Activated CD8-positive, alpha-beta T cell treated with anti-CD3 and anti-CD28 coated beads for 36 hours (primary cell): ENCODE results near the gene EPS15. TPM values are rescaled to one million over a fixed set of nuclear protein-coding genes. Genes with fewer than 3 reads are reported as not detected.
A peak's percentile ranks its signal among the peaks of the same experiment; 100 is the strongest.

ENCODE experiments used
- ATAC-seq: fragments of 200-7000 bp; cut with Tn5 transposase; one replicate; pipeline ENCODE4 v1.10.0; 2021; ENCODE audit warnings: mild to moderate bottlenecking, moderate library complexity
- CTCF ChIA-PET: fragments of 350-600 bp; sonication (Branson Sonifier 250); formaldehyde crosslinking; loops from one replicate; lab custom pipeline; 2021; ENCODE audit warnings: antibody characterized with exemption; lab: Charles Lee
- POLR2A ChIA-PET: fragments of 350-600 bp; sonication (Branson Sonifier 250); formaldehyde crosslinking; loops from one replicate; lab custom pipeline; 2021; ENCODE audit warnings: antibody characterized with exemption; lab: Charles Lee
- DNase-seq: peaks from one replicate; pipeline ENCODE4 v3.0.0-alpha.2; 2020
- H3K27ac Mint-ChIP-seq: one replicate; pipeline ENCODE4 v1.8.0; 2021; ENCODE audit warnings: mild to moderate bottlenecking, mixed read lengths
- H3K27me3 Mint-ChIP-seq: one replicate; pipeline ENCODE4 v1.8.0; 2021; ENCODE audit warnings: mixed read lengths
- H3K36me3 Mint-ChIP-seq: one replicate; pipeline ENCODE4 v1.8.0; 2021; ENCODE audit warnings: low read depth, mixed read lengths
- H3K4me1 Mint-ChIP-seq: one replicate; pipeline ENCODE4 v1.8.0; 2021; ENCODE audit warnings: low read depth, mixed read lengths
- H3K4me3 Mint-ChIP-seq: one replicate; pipeline ENCODE4 v1.8.0; 2021; ENCODE audit warnings: mild to moderate bottlenecking, moderate library complexity, mixed read lengths
- H3K9me3 Mint-ChIP-seq: one replicate; pipeline ENCODE4 v1.8.0; 2021; ENCODE audit warnings: mixed read lengths
- intact Hi-C: fragments of 100-400 bp; cut with micrococcal nuclease; formaldehyde crosslinking; loops from one replicate; pipeline ENCODE4 v1.10.0; 2022
- total RNA-seq, 2 experiments: library from RNA; stranded (reverse); gene quantifications; one replicate each; pipeline ENCODE4 v1.2.3, GENCODE V29; 2021
- TF ChIP-seq, protein P1 (sequence below): fragments of 200-600 bp; IDR thresholded peaks from one replicate; pipeline ENCODE4 v1.8.0; 2022; ENCODE audit warnings: antibody characterized with exemption, mild to moderate bottlenecking

Gene EPS15
- total RNA-seq, 2 experiments from 2014 or later, result 56.6 to 63.6 TPM

DNA sequence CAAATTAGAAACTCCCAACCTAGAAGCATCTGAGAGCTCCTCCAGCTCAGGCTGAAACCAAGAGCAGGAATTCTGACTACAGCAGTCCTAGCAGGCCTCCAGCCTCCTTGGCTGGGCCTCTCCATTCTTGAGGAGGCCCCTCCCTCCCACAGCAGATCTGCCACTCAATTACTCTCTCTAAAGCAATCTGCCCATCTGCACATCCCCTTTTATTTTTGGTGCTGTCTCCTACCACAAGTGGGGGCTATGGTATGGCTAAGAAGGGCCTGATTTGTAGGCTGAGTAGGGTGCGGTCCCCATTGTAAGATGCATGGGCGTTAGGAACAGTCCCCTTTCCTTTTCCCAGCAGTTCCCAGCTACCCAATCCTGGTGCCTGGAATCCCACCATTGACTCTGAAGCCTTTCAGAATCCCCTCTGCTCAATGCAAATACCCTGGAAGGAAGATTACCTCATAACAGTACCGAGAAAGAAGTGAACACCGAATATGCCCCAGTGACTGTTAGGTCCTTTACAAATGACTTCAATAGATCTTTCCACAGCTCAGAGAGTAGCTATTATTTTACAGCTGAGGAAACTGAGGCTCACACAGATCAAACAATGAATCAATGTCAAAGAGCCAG lies 177.1 kb downstream of the EPS15 start:
- CTCF ChIA-PET, result interaction anchor here (1.5 kb wide), 1 partner anchor 18 kb away, joined by 3 read pairs; no protein-coding TSS in a partner anchor
- no peak overlapping the region for H3K4me3 Mint-ChIP-seq
- ATAC-seq, result peak; percentile 74
- peaks cover 31% of the 10 kb centered on the region for H3K27me3 Mint-ChIP-seq
- no peaks in the 10 kb centered on the region for H3K36me3 Mint-ChIP-seq
- no peak overlapping the region for H3K27ac Mint-ChIP-seq
- TF ChIP-seq, protein P1, sequence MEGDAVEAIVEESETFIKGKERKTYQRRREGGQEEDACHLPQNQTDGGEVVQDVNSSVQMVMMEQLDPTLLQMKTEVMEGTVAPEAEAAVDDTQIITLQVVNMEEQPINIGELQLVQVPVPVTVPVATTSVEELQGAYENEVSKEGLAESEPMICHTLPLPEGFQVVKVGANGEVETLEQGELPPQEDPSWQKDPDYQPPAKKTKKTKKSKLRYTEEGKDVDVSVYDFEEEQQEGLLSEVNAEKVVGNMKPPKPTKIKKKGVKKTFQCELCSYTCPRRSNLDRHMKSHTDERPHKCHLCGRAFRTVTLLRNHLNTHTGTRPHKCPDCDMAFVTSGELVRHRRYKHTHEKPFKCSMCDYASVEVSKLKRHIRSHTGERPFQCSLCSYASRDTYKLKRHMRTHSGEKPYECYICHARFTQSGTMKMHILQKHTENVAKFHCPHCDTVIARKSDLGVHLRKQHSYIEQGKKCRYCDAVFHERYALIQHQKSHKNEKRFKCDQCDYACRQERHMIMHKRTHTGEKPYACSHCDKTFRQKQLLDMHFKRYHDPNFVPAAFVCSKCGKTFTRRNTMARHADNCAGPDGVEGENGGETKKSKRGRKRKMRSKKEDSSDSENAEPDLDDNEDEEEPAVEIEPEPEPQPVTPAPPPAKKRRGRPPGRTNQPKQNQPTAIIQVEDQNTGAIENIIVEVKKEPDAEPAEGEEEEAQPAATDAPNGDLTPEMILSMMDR, result no peak
- DNase-seq, result peak; percentile 16
- H3K9me3 Mint-ChIP-seq, result no peaks in the 10 kb centered on the region
- intact Hi-C loops, result no loop called here
- H3K4me1 Mint-ChIP-seq, result peaks cover 2% of the 10 kb centered on the region
- POLR2A ChIA-PET, result no interaction called here

DNA sequence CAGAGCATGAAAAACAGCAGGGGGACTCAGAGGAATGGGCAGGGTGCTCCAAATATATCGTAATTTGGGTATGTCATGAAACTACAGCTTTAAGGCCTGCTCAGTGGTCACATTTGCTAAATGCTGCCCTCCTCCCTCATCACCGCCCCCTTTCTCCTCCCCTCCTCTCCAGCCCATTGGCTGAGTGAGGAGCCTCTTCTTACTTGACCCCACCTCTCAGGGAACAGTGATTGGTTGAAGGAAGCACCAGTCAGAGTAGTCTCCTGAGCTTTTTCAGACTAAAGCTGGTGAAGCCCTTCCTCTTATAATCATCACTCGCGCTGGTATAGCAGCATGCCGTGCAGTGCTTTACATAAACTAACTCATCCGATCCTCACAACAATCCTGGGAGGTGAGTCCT lies 178.7 kb downstream of the EPS15 start:
- TF ChIP-seq, protein P1, result no peak
- Mint-ChIP-seq H3K36me3 (no peaks in the 10 kb centered on the region), H3K4me3 (no peak overlapping the region), H3K4me1 (peaks cover 2% of the 10 kb centered on the region), H3K27me3 (peaks cover 25% of the 10 kb centered on the region), H3K9me3 (no peaks in the 10 kb centered on the region), H3K27ac (no peak overlapping the region)
- CTCF ChIA-PET, result no interaction called here
- DNase-seq (no peak), ATAC-seq (no peak)
- intact Hi-C loops, result no loop called here
- POLR2A ChIA-PET, result no interaction called here

DNA sequence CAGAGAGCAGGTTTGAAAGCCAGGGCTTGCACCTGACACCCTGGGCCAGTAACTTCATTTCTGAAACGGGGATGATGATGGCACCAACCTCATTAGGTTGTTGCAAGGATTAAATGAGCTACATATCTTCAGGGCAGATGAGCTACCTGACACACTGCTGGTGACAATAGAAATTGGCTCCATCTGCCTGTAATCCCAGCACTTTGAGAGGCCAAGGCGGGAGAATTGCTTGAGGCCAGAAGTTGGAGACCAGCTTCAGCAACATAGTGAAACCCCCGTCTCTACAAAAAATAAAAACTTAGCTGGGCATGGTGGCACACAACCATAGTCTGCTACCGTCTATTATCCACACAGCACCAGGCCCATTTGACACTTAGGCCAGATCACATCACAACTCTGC lies 182.4 kb downstream of the EPS15 start:
- POLR2A ChIA-PET, result interaction anchor here (0.6 to 1.1 kb wide), 2 partner anchors 10 to 138 kb away, joined by 3 read pairs; no protein-coding TSS in a partner anchor
- no peak overlapping the region for H3K4me3 Mint-ChIP-seq
- no peaks in the 10 kb centered on the region for H3K4me1 Mint-ChIP-seq
- CTCF ChIA-PET, result no interaction called here
- H3K27me3 Mint-ChIP-seq, result peaks cover 2% of the 10 kb centered on the region
- H3K9me3 Mint-ChIP-seq, result no peaks in the 10 kb centered on the region
- no peak for ATAC-seq
- DNase-seq, result no peak
- TF ChIP-seq, protein P1, result no peak
- intact Hi-C loops, result no loop called here
- no peaks in the 10 kb centered on the region for H3K36me3 Mint-ChIP-seq
- H3K27ac Mint-ChIP-seq, result no peak overlapping the region

DNA sequence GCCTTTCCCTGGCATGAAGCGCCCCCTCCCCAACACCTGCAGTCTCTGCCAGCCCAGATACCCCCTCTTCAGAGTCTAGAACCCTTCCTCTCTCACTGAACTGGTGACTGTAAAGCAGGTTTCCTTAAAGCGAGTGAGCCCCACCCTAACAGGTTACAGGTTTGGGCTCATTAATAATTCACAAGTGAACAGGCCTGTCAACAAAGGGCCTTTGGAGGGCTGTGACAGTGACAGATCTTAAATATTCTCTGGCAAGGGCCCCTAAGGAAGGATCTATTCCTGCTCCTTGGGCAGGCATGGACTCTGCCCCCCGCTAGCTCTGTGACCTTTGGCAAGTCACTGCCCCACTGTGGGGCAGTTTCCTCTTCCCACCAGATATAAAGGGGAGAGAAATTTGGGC lies 183.1 kb downstream of the EPS15 start:
- DNase-seq, result no peak
- no peak overlapping the region for H3K4me3 Mint-ChIP-seq
- ChIA-PET CTCF (no interaction called here), POLR2A (no interaction called here)
- H3K4me1 Mint-ChIP-seq, result peaks cover 4% of the 10 kb centered on the region
- H3K36me3 Mint-ChIP-seq, result no peaks in the 10 kb centered on the region
- TF ChIP-seq, protein P1, result no peak
- no peak overlapping the region for H3K27ac Mint-ChIP-seq
- H3K9me3 Mint-ChIP-seq, result no peaks in the 10 kb centered on the region
- H3K27me3 Mint-ChIP-seq, result peaks cover 6% of the 10 kb centered on the region
- ATAC-seq, result no peak
- intact Hi-C loops, result no loop called here

DNA sequence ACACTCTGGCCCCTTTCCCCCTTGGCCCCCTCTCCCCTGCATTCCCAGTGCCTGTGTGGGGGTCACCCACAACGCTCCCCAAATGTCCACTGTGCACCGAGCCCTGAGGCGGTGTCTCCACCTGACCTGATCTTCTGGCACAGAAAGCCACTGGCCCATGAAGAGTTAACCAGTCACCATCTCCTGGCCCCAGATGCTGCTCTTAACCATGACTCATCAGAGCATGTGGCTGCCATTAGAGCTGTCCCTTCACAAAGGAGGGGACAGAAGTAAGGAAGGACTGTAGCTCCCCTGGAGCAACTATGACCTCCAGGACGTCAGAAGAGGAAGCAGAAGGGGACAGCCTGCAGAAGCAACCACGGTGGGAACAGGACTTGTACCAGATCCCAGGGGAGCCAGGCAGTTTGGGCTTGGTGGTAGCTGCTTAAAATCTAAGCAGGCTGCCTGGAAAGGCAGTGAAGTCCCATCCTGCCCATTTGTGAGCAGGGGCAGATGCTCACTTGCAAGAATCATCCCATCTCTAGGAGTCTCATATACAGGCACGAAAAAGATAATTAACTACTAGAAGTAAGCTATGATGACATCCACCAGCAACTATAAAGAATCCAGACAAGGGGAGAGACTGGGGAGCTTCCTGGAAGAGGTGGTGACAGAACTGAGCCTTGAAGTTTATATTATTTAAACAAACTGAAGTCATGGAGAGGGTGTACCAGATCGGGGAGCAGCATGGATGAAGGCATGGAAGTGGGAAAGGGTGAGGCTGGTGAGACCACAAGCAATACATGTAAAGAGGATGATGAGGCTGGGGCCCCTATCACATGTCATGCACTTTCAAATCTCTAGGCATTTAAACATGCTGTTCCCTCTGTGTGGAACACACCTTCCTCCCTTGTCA lies 187.6 kb downstream of the EPS15 start:
- Mint-ChIP-seq H3K9me3 (no peaks in the 10 kb centered on the region), H3K27me3 (peaks cover 28% of the 10 kb centered on the region), H3K4me1 (peaks cover 8% of the 10 kb centered on the region), H3K27ac (no peak overlapping the region), H3K4me3 (peak overlapping the region; percentile 63), H3K36me3 (no peaks in the 10 kb centered on the region)
- ATAC-seq (peak; percentile 65), DNase-seq (peak; percentile 28)
- intact Hi-C loops, result no loop called here
- TF ChIP-seq, protein P1, result no peak
- ChIA-PET CTCF (interaction anchor here (1.0 to 1.8 kb wide), 5 partner anchors 16 to 142 kb away, joined by 3 to 5 read pairs (median 4); no protein-coding TSS in a partner anchor), POLR2A (no interaction called here)
